ENCODE results near the gene DCUN1D4.
A peak's percentile ranks its signal among the peaks of the same experiment; 100 is the strongest.

Gene DCUN1D4

GRCh38 chr4:51842554-51843308 is at the start of gene DCUN1D4:
DCUN1D4 (plus strand) TSS chr4:51843153; CDS start chr4:51843243, 90 bp downstream.
- DNase-seq: peak; percentile 99

GRCh38 chr4:51820443-51821234 is 22.3 kb upstream of the DCUN1D4 start:
- DNase-seq: no peak

GRCh38 chr4:51825341-51825740 is 17.6 kb upstream of the DCUN1D4 start:
- DNase-seq: no peak

DNA sequence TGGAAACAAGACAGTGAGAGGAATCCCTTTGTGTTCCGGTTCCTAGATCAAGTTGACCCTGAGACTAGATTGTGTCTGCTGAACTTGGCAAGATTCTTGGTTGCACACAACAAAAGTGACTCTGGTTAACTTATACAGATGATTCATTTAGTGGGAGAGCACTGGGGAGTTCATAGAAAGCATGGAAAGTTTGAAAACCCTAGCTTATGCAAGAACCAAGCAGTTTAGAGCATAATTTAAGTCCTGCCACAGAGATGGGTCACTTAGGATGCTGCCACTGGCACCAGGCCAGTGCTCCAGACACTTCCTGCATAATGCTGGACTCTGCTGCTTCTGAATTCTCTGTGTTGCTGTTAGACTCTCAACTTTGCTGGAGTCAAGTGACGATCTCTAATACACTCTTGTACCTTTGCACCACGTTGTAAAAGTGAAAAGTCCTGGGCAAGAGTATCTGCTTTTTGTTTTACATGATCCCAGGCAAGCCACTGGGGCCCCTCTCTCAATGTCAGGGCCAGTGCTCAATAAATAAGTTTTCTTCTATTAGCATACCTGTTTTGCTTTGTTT is 12.7 kb upstream of the DCUN1D4 start:
- DNase-seq: no peak

GRCh38 chr4:51831133-51831532 is 11.8 kb upstream of the DCUN1D4 start:
- DNase-seq: peak; percentile 16

DNA sequence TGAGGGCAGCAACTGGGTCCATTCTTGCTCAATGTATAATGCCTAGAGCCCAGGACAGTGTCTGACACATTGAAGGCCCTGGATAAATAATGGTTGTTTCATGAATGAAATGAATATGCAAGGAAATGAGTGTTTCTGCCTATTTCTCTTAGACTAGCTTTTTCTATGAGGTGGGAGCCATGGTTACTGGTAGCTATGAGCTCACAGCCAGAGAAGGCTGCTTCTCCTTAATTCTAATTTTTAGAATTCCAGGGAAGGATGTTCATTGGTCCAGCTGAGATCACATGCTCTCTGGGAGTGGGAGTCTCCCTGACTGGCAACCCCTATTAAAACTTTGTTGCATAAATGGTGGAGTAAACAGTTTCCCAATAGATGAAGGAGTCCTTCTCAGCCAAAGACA is 9.7 kb upstream of the DCUN1D4 start:
- DNase-seq: no peak

GRCh38 chr4:51835079-51835478 is 7.9 kb upstream of the DCUN1D4 start:
- no peak for DNase-seq

DNA sequence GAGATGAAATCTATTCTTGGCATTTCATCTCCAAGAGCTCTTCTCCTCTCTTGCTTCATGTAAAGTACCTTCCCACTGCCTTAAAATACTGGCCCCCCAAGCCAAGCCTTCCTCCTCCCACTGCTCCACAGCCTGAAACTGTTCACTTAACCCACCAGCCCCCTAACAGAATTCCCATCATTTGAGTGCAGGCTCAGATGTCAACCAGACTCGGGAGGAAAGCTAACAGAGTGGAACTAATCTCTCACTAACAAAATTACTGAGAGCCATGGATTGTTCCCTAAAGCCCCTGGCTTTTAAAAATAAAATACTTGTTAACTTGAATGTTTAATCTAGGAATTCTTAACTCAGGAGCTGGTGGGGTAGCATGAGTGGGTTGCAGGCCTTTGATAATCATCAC is 7.1 kb upstream of the DCUN1D4 start:
- DNase-seq: no peak

GRCh38 chr4:51836549-51836948 is 6.4 kb upstream of the DCUN1D4 start:
- DNase-seq: no peak

GRCh38 chr4:51840781-51841180 is 2.2 kb upstream of the DCUN1D4 start:
- no peak for DNase-seq

GRCh38 chr4:51842167-51842553 is 793 bp upstream of the DCUN1D4 start:
- DNase-seq: no peak

DNA sequence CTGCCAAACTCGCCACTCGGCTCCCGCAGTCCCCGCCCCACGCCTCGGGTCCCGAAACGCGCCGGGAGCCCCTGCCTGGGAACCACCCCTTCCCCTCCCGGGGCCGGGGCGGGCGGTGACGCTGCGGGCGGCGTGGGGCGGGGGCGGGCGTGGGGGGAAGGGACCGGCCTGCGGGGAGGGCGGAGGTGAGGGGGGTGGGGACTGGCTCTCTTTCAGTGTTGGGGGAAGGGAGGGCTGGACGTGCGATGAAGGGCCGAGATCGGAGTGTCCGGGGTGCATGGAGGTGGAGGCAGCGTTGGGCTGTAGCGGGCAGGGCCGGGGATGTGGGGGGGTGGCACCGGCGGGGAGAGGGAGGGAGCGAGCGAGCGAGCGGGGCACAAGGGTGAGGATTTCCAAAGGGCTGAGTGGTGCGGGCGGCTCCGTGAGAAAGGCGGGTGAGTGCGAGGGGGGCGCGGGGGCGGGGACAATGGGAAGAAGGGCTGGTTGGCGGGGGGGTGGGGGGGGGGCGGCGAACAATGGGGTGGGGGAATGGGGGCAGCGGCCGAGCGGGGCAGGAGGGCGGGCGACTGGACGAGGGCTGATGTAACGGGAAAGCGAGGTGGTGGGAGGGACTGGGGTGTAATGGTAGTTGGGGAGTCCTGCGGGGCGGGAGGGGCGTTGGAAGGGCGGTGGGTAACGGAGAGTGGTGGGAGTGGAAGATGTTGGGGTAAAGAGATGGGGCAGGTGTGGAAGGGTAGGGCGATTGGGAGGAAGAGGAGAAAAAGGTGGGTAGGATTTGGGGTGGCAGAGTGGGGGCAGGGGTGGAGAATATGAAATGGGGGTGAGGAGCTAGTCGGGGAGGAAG is 578 bp downstream of the DCUN1D4 start:
- peak; percentile 70 for DNase-seq

DNA sequence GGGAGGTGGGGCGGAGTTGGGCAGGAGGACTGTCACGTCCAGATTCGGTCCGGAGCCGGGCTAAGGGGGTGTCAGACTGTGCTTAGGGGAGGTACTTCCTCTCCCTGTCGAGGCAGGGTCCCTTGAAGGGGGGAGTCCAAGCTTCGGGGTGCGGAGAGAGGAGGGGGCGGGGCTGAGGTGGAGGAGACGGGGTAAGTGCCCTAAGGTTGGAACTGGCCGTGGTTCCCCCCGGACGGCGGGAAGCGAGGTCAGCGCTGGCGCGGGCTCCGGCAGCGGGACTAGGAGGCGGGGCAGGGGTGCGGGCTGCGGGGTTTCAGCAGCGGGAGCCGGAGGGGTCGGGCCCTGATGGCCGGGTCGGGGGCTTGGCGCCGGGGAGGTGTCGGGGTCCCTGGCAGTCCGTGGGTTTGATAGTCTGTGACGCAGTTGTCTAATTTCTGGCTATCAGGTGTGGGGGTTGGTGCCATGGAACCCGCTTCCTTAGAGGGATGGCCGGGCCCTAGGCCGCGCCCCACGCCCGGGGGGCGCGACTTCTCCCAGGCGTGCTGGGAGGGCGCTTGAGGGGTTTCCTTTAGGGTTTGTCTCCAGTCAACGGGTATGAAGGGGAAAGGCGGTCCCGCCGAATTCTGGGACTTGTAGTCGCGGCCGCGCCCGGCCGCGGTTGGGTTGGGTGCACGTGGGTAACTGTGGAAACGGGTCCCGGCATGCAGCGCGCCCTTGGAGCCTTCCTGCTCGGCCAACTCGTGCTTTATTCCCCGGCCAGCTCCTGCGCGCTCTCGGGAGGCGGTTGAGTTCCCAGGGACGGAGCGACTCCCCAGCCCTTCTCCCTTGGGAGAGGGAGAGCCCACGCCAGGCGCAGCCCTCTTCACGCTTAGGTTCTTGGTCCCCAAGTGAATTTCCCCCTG is 1.5 kb downstream of the DCUN1D4 start:
- peak; percentile 89 for DNase-seq

- no peak for DNase-seq
Measured at GRCh38 chr4:51845055-51845426, 2.1 kb downstream of the DCUN1D4 start.

DNA sequence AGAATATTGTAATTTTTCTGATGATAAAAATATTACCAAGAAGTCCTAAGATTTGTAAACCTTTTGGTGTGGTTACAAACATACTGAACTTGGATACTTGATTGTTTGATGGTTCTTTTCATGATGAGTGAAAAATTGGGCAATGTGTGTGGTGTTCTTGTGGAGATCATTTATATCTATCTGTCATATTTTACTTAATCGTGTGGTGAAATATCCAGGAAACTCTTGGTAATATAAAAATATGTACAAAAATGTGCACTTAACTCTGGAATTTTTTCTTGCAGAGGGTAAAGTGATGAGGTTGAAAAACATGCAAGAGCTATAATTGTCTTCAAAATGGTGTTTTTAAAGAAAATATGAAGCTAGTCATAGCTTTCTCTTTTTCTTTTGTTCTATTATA is 2.8 kb downstream of the DCUN1D4 start:
- DNase-seq: no peak

DNA sequence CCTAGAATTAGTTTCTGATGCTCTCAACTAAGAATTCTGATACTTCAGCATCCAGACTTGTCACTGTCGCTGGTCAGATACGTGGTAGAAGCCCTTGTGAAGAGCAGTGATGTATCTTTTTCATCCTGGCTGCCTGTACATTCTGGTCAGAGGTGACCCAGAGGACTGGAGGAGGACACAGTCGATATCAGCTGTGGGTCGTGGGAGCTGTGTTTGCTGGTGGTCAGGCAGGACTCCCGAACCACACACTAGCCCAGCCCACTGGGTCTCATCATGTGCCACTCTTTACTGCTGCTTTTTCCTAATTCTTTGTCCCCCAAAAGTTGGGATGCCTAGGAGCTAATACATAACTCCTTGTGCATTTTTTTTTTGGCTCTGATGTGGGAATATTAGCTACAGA is 6.5 kb downstream of the DCUN1D4 start:
- DNase-seq: no peak

DNA sequence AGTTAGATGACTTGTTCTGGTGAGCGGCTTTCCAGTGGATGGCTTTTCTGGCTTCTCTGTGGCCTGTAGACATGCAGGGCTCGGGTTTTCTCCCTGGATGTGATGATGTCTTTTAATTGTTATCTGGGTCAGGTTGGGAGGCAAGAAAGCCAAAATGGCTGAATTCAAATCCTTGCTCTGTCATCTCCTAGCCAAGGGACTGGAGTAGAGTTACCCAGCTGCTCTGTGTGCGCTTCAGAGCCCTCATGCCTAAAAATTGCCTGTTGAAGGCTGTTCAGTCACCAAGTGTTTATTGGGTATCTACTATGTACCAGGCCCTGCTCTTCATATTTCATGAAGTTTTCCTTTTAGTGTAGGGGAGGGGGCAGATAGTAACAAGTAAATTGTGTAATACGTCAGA is 7.3 kb downstream of the DCUN1D4 start:
- DNase-seq: no peak

GRCh38 chr4:51851090-51851936 is 8.4 kb downstream of the DCUN1D4 start:
- no peak for DNase-seq

GRCh38 chr4:51851937-51852290 is 9.0 kb downstream of the DCUN1D4 start:
- DNase-seq: no peak

- DNase-seq: no peak
Measured at GRCh38 chr4:51853027-51853682, 10.2 kb downstream of the DCUN1D4 start.

GRCh38 chr4:51855270-51855669 is 12.3 kb downstream of the DCUN1D4 start:
- DNase-seq: no peak
